Chondrocyte (in vitro differentiated cells): ENCODE results near the gene LEPR. TPM values are rescaled to one million over a fixed set of nuclear protein-coding genes. Genes with fewer than 3 reads are reported as not detected.

Source experiments
- DNase-seq: peaks from one replicate; pipeline ENCODE4 v3.0.0; 2021; ENCODE audit warnings: mixed read lengths, low spot score
- H3K27ac Mint-ChIP-seq: one replicate; pipeline ENCODE4 v1.8.0; 2021; ENCODE audit warnings: mild to moderate bottlenecking, moderate library complexity, mixed read lengths; ENCODE audit not compliant: unreplicated experiment
- H3K27me3 Mint-ChIP-seq: 2 replicates; pipeline ENCODE4 v1.8.0; 2021; ENCODE audit warnings: low read depth, mixed read lengths
- H3K36me3 Mint-ChIP-seq: 2 replicates; pipeline ENCODE4 v1.8.0; 2021; ENCODE audit warnings: low read depth, mixed read lengths
- H3K4me1 Mint-ChIP-seq: 2 replicates; pipeline ENCODE4 v1.8.0; 2021; ENCODE audit warnings: low read depth, mild to moderate bottlenecking, mixed read lengths
- H3K4me3 Mint-ChIP-seq: one replicate; pipeline ENCODE4 v1.8.0; 2021; ENCODE audit warnings: mild to moderate bottlenecking, moderate library complexity, mixed read lengths; ENCODE audit not compliant: unreplicated experiment
- H3K9me3 Mint-ChIP-seq: 2 replicates; pipeline ENCODE4 v1.8.0; 2021; ENCODE audit warnings: low read depth, mixed read lengths
- CTCF ChIP-seq: fragments of 200-600 bp; sonication (generic); IDR thresholded peaks from 2 replicates; pipeline ENCODE4 v1.5.0; 2021; ENCODE audit warnings: antibody characterized with exemption, mild to moderate bottlenecking, moderate library complexity
- total RNA-seq: library from RNA; stranded (reverse); gene quantifications from 3 replicates; pipeline ENCODE4 v1.2.1, GENCODE V29; 2021

LEPR gene
- total RNA-seq, 1 donor from 2014 or later: 5.8 TPM

- Mint-ChIP-seq H3K27ac (peak overlapping the region; percentile 88), H3K4me1 (peaks cover 43% of the 10 kb centered on the region)
- DNase-seq: no peak
These were observed 14.3 kb downstream of the LEPR start for GRCh38 chr1:65434760-65435159.

GRCh38 chr1:65435987-65436386, 15.5 kb downstream of the LEPR start:
- Mint-ChIP-seq H3K4me3 (no peak overlapping the region), H3K36me3 (peaks cover 5% of the 10 kb centered on the region), H3K4me1 (peaks cover 39% of the 10 kb centered on the region), H3K27ac (peak overlapping the region; percentile 11), H3K9me3 (no peaks in the 10 kb centered on the region), H3K27me3 (no peaks in the 10 kb centered on the region)
- DNase-seq: no peak
- peak; percentile 37 for TF ChIP-seq CTCF

More at GRCh38 chr1:65434760-65435159, 14.3 kb downstream of the LEPR start:
- no peak for TF ChIP-seq CTCF
- no peaks in the 10 kb centered on the region for H3K27me3 Mint-ChIP-seq
- H3K9me3 Mint-ChIP-seq: no peaks in the 10 kb centered on the region
- H3K4me3 Mint-ChIP-seq: no peak overlapping the region
- peaks cover 7% of the 10 kb centered on the region for H3K36me3 Mint-ChIP-seq

GRCh38 chr1:65437616-65438015, 17.1 kb downstream of the LEPR start:
- no peak for DNase-seq
- no peak for TF ChIP-seq CTCF
- H3K4me1 Mint-ChIP-seq: peaks cover 34% of the 10 kb centered on the region
- H3K9me3 Mint-ChIP-seq: peaks cover 7% of the 10 kb centered on the region
- H3K27ac Mint-ChIP-seq: no peak overlapping the region
- no peak overlapping the region for H3K4me3 Mint-ChIP-seq
- H3K36me3 Mint-ChIP-seq: peaks cover 7% of the 10 kb centered on the region
- no peaks in the 10 kb centered on the region for H3K27me3 Mint-ChIP-seq

- Mint-ChIP-seq H3K27ac (no peak overlapping the region), H3K27me3 (no peaks in the 10 kb centered on the region), H3K9me3 (peaks cover 10% of the 10 kb centered on the region), H3K4me3 (no peak overlapping the region), H3K4me1 (peaks cover 24% of the 10 kb centered on the region), H3K36me3 (peaks cover 2% of the 10 kb centered on the region)
- DNase-seq: no peak
- TF ChIP-seq CTCF: no peak
These were observed 19.9 kb downstream of the LEPR start for GRCh38 chr1:65440322-65440900.

- Mint-ChIP-seq H3K27ac (no peak overlapping the region), H3K36me3 (peaks cover 2% of the 10 kb centered on the region), H3K27me3 (no peaks in the 10 kb centered on the region), H3K9me3 (peaks cover 10% of the 10 kb centered on the region), H3K4me3 (no peak overlapping the region), H3K4me1 (peaks cover 19% of the 10 kb centered on the region)
- TF ChIP-seq CTCF: no peak
- DNase-seq: no peak
These were observed 20.4 kb downstream of the LEPR start for GRCh38 chr1:65440915-65441314.
